OCI-LY3 (cell line): ENCODE data around the gene AMMECR1.
"Not testable (repeated sequence)": the region's sequence is repeated elsewhere in the genome, so short reads cannot be mapped to it uniquely, and the experiment has no call there.

Experiments
- H2AFZ ChIP-seq: fragments of 200-600, 300-600 bp; shearing (Covaris generic); 2 replicates; pipeline ENCODE4 v1.6.0; 2014; ENCODE audit warnings: antibody characterized with exemption, low read depth, low read length
- H3K27ac ChIP-seq: fragments of 200-600, 300-600 bp; sonication (generic); 2 replicates; pipeline ENCODE4 v1.5.1; 2014; ENCODE audit warnings: mild to moderate bottlenecking, low read length, moderate library complexity, mixed read lengths
- H3K27me3 ChIP-seq: fragments of 200-600, 300-600 bp; sonication (generic); 2 replicates; pipeline ENCODE4 v1.6.1; 2014; ENCODE audit warnings: low read depth, low read length, mixed read lengths
- H3K36me3 ChIP-seq: fragments of 200-600, 300-600 bp; sonication (generic); replicated peaks from 2 replicates; pipeline ENCODE3; 2014; ENCODE audit warnings: low read depth, low read length, mixed read lengths
- H3K4me1 ChIP-seq: fragments of 300-600, 200-600 bp; sonication (generic); 2 replicates; pipeline ENCODE4 v1.6.1; 2014; ENCODE audit warnings: low read length, mixed read lengths
- H3K4me2 ChIP-seq: fragments of 200-600, 300-600 bp; sonication (generic); 2 replicates; pipeline ENCODE4 v1.6.1; 2014; ENCODE audit warnings: low read length, mixed read lengths
- H3K4me3 ChIP-seq: fragments of 300-600, 200-600 bp; sonication (generic); 2 replicates; pipeline ENCODE4 v1.5.1; 2014; ENCODE audit warnings: antibody characterized with exemption, mild to moderate bottlenecking, low read length, moderate library complexity
- H3K79me2 ChIP-seq: fragments of 300-600, 200-600 bp; shearing (Covaris generic); 2 replicates; pipeline ENCODE4 v1.6.1; 2014; ENCODE audit warnings: mild to moderate bottlenecking, low read length, mixed read lengths
- H3K9ac ChIP-seq: fragments of 300-600, 200-600 bp; shearing (Covaris generic); 2 replicates; pipeline ENCODE4 v1.6.0; 2014; ENCODE audit warnings: mild to moderate bottlenecking, low read length, moderate library complexity
- H3K9me3 ChIP-seq: fragments of 200-600, 300-600 bp; shearing (Covaris generic); 2 replicates; pipeline ENCODE4 v1.6.1; 2014; ENCODE audit warnings: low read length, mixed read lengths; ENCODE audit not compliant: insufficient read depth
- H4K20me1 ChIP-seq: fragments of 200-600, 300-600 bp; sonication (generic); 2 replicates; pipeline ENCODE4 v1.6.1; 2016; ENCODE audit warnings: low read length, mixed read lengths; ENCODE audit not compliant: insufficient read depth
- CTCF ChIP-seq: fragments of 200-600, 300-600 bp; sonication (generic); IDR thresholded peaks from 2 replicates; pipeline ENCODE4 v1.5.1; 2014; ENCODE audit warnings: antibody characterized with exemption, low read length, low read depth
- EZH2phosphoT487 ChIP-seq: fragments of 200-600 bp; shearing (Covaris generic); IDR thresholded peaks from 2 replicates; pipeline ENCODE4 v1.6.1; 2018; ENCODE audit warnings: antibody characterized with exemption, mixed run types, low read depth

Gene AMMECR1

GRCh38 chrX:110346681-110347080, 28.8 kb upstream of the AMMECR1 start:
- H3K9me3 ChIP-seq, result no peaks in the 10 kb centered on the region
- H3K4me1 ChIP-seq, result peaks cover 7% of the 10 kb centered on the region
- H4K20me1 ChIP-seq, result no peaks in the 10 kb centered on the region
- no peak overlapping the region for H2AFZ ChIP-seq
- H3K4me3 ChIP-seq, result no peak overlapping the region
- no peaks in the 10 kb centered on the region for H3K79me2 ChIP-seq
- no peaks in the 10 kb centered on the region for H3K27me3 ChIP-seq
- H3K27ac ChIP-seq, result no peak overlapping the region
- no peak overlapping the region for H3K9ac ChIP-seq
- H3K36me3 ChIP-seq, result no peaks in the 10 kb centered on the region
- no peak overlapping the region for H3K4me2 ChIP-seq
- TF ChIP-seq CTCF, result no peak
- no peak for TF ChIP-seq EZH2phosphoT487

- H3K4me3 ChIP-seq, result peak overlapping the region; percentile 45
- H3K9ac ChIP-seq, result peak overlapping the region; percentile 19; the same call in 1 of the 2 replicates
- TF ChIP-seq EZH2phosphoT487 (no peak), CTCF (no peak)
- no peaks in the 10 kb centered on the region for H3K27me3 ChIP-seq
- H3K27ac ChIP-seq, result peak overlapping the region; percentile 32
- H3K4me1 ChIP-seq, result peaks cover 15% of the 10 kb centered on the region
- no peaks in the 10 kb centered on the region for H3K79me2 ChIP-seq
- H3K4me2 ChIP-seq, result peak overlapping the region; percentile 73
- no peaks in the 10 kb centered on the region for H4K20me1 ChIP-seq
- no peaks in the 10 kb centered on the region for H3K36me3 ChIP-seq
- H2AFZ ChIP-seq, result peak overlapping the region; percentile 55
- no peaks in the 10 kb centered on the region for H3K9me3 ChIP-seq
These were observed 23.5 kb upstream of the AMMECR1 start for GRCh38 chrX:110341189-110342035.

- Histone ChIP-seq H3K4me3 (no peak overlapping the region), H3K27me3 (no peaks in the 10 kb centered on the region), H2AFZ (no peak overlapping the region), H3K4me2 (no peak overlapping the region), H4K20me1 (no peaks in the 10 kb centered on the region), H3K27ac (no peak overlapping the region), H3K79me2 (no peaks in the 10 kb centered on the region), H3K9ac (no peak overlapping the region), H3K36me3 (no peaks in the 10 kb centered on the region), H3K4me1 (peaks cover 15% of the 10 kb centered on the region), H3K9me3 (no peaks in the 10 kb centered on the region)
- TF ChIP-seq EZH2phosphoT487 (no peak), CTCF (no peak)
These were observed 21.1 kb upstream of the AMMECR1 start for GRCh38 chrX:110338935-110339334.

- not testable (repeated sequence) for H3K27ac ChIP-seq, H3K9me3 ChIP-seq, H3K36me3 ChIP-seq, H3K4me2 ChIP-seq, H3K27me3 ChIP-seq, H3K9ac ChIP-seq, H2AFZ ChIP-seq, H3K79me2 ChIP-seq, H3K4me1 ChIP-seq, H4K20me1 ChIP-seq, H3K4me3 ChIP-seq
These were observed 15.6 kb upstream of the AMMECR1 start for GRCh38 chrX:110333458-110333857.
